Measurements from ENCODE around the gene SH3PXD2B.

SH3PXD2B gene

GRCh38 chr5:172374783-172375182 is 79.5 kb downstream of the SH3PXD2B start:
- H3K4me3 ChIP-seq (replicated peaks; ENCODE audit: insufficient read depth, low read length) = no peak overlapping the region
- no peak overlapping the region for H3K27ac ChIP-seq (replicated peaks)
- TF ChIP-seq GABPA (IDR thresholded peaks at IDR 0.05; ENCODE audit: low read depth) (no peak), REST (IDR thresholded peaks at IDR 0.05; ENCODE audit: insufficient replicate concordance, low read depth) (no peak), POLR2AphosphoS5 (IDR thresholded peaks at IDR 0.05; ENCODE audit: low read depth) (no peak), CTCF (IDR thresholded peaks at IDR 0.05; ENCODE audit: insufficient read depth, low read length) (no peak), SPI1 (IDR thresholded peaks at IDR 0.05; ENCODE audit: borderline replicate concordance, low read depth) (no peak)
- no peak for DNase-seq (ENCODE audit: low read depth in 1 of 2, low spot score in 1 of 2)
- H3K27me3 ChIP-seq (ENCODE audit: insufficient read depth, poor library complexity, severe bottlenecking) = no peaks in the 10 kb centered on the region

- TF ChIP-seq POLR2AphosphoS5 (IDR thresholded peaks at IDR 0.05; ENCODE audit: low read depth) (no peak), SPI1 (IDR thresholded peaks at IDR 0.05; ENCODE audit: borderline replicate concordance, low read depth) (no peak), GABPA (IDR thresholded peaks at IDR 0.05; ENCODE audit: low read depth) (no peak), CTCF (IDR thresholded peaks at IDR 0.05; ENCODE audit: insufficient read depth, low read length) (no peak)
- DNase-seq (ENCODE audit: low read depth in 1 of 2, low spot score in 1 of 2) = no peak
- H3K4me3 ChIP-seq (replicated peaks; ENCODE audit: insufficient read depth, low read length) = no peak overlapping the region
- no peaks in the 10 kb centered on the region for H3K27me3 ChIP-seq (ENCODE audit: insufficient read depth, poor library complexity, severe bottlenecking)
- H3K27ac ChIP-seq (replicated peaks) = no peak overlapping the region
These were observed 80.6 kb downstream of the SH3PXD2B start for GRCh38 chr5:172373680-172374079.

GRCh38 chr5:172371684-172372083 is 82.6 kb downstream of the SH3PXD2B start:
- Histone ChIP-seq H3K27ac (replicated peaks) (no peak overlapping the region), H3K4me3 (replicated peaks; ENCODE audit: insufficient read depth, low read length) (no peak overlapping the region), H3K27me3 (ENCODE audit: insufficient read depth, poor library complexity, severe bottlenecking) (no peaks in the 10 kb centered on the region)
- DNase-seq (ENCODE audit: low read depth in 1 of 2, low spot score in 1 of 2) = no peak
- no peak for TF ChIP-seq SPI1 (IDR thresholded peaks at IDR 0.05; ENCODE audit: borderline replicate concordance, low read depth)
- no peak for TF ChIP-seq GABPA (IDR thresholded peaks at IDR 0.05; ENCODE audit: low read depth)
- TF ChIP-seq REST (IDR thresholded peaks at IDR 0.05; ENCODE audit: insufficient replicate concordance, low read depth) = no peak
- TF ChIP-seq CTCF (IDR thresholded peaks at IDR 0.05; ENCODE audit: insufficient read depth, low read length) = no peak
- TF ChIP-seq POLR2AphosphoS5 (IDR thresholded peaks at IDR 0.05; ENCODE audit: low read depth) = no peak
